CD1c-positive myeloid dendritic cell (primary cell): ENCODE results near the gene MBD3L2.
"Not testable (repeated sequence)": the region's sequence is repeated elsewhere in the genome, so short reads cannot be mapped to it uniquely, and the experiment has no call there.

Source experiments
- DNase-seq: peaks from one replicate; pipeline ENCODE4 v3.0.0-alpha.2; 2016; ENCODE audit errors: extremely low spot score

Gene MBD3L2

DNA sequence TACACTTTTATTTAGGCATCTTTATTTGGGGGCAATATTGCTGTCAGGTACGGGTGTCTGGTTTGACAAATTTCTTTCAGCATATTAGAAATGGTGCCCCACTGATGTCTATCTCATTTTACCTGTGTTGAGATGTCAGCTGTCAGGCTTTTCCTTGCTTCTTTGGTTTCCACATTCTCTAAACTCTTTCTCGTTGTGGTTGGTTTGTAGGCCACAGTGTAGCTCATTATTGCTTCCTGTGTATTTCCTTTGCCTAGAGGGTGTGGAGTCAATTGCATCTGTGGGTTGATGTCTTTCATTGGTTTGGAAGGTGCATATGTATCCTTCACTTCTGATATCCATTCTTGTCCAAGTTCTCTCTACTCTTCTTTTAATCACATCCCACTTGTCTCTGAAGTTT lies 10.9 kb downstream of the MBD3L2 start:
- not testable (repeated sequence) for DNase-seq

DNA sequence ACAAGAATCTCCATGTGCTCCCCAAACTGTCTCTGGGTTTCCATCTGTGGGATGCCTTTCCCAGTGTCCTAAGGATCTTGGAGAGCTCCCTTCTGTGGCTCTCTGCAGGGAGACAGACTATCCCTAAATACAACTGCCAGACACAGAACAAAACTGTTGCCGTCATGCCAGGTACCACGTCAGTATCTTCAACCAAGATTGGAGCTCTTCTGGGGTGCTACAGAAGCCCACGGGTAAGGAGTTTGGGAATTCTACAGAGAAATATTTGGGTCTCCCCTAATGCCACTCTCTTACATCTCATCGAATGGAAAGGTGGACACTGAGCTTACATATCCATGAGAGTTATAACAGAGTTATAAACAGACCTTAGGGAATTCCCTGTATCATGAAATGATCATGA lies 14.2 kb downstream of the MBD3L2 start:
- DNase-seq: no peak

DNA sequence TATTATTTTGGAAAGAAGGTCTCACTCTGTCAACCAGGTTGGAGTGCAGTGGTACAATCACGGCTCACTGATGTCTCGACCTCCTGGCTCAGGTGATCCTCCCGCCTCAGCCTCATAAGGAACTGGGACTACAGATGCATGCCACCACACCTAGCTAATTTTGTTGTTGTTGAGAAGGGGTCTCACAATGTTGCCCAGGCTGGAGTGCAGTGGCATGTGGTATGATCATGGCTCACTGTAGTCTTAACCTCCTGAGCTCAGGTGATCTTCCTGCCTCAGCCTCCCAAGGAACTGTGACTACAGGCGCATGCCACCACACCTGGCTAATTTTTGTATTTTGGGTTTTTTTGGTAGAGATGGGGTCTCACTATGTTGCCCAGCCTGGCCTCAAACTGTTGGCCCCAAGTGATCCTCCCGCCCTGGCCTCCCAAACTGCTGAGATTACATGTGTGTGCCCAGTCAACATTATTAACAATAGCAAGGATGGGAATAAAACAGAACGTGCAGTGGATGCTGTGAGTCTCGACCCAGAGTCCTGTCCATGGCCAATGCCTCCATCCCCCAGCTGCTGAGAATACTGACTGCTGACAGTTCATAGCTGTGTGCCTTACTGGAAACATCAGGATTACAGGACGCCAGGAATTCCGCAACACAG lies 14.8 kb downstream of the MBD3L2 start:
- no peak for DNase-seq

DNA sequence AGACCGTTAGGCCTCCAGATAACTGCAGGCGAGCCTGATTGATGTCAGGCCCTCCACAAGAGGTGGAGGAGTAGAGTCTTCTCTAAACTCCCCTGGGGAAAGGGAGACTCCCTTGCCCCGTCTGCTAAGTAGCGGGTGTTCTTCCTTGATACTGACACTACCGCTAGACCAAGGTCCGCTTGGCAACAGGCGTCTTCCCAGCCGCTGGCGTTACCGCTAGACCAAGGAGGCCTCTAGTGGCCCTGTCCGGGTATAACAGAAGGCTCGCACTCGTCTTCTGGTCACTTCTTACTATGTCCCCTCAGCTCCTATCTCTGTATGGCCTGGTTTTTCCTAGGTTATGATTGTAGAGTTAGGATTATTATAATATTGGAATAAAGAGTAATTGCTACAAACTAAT lies 18.0 kb downstream of the MBD3L2 start:
- not testable (repeated sequence) for DNase-seq

DNA sequence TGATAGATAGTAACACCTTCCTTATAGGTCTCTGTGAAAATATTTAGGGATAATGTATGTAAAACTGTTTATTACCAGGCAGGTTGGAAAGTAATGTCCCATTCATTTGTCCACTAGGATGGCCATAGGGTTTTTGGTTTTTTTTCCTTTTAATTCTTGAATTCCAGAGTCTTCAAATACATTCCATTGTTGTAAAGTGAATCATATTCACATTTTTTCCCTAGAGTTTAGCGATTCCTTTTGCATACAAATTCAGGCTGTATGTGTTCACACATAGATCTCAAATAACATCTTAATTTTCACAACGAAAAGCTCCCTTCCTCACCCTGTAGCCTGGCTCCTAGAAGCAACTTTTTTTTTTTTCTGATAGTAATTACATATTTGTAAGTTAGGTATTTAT lies 18.6 kb downstream of the MBD3L2 start:
- no peak for DNase-seq

DNA sequence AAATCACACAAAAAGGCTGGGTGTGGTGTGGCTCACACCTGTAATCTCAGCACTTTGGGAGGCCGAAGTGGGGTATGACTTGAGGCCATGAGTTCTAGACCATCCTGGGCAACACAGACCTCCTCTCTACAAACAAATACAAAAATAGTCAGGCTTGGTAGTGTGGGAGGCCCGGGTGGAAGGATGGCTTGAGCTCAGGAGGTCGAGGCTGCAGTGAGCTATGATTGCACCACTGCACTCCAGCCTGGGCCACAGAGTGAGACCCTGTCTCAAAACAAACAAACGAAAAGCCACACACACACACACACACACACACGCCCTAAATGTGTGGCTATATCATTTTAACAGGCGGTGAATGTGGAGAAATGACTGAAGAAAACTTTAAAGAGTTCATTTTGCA lies 19.5 kb downstream of the MBD3L2 start:
- no peak for DNase-seq

DNA sequence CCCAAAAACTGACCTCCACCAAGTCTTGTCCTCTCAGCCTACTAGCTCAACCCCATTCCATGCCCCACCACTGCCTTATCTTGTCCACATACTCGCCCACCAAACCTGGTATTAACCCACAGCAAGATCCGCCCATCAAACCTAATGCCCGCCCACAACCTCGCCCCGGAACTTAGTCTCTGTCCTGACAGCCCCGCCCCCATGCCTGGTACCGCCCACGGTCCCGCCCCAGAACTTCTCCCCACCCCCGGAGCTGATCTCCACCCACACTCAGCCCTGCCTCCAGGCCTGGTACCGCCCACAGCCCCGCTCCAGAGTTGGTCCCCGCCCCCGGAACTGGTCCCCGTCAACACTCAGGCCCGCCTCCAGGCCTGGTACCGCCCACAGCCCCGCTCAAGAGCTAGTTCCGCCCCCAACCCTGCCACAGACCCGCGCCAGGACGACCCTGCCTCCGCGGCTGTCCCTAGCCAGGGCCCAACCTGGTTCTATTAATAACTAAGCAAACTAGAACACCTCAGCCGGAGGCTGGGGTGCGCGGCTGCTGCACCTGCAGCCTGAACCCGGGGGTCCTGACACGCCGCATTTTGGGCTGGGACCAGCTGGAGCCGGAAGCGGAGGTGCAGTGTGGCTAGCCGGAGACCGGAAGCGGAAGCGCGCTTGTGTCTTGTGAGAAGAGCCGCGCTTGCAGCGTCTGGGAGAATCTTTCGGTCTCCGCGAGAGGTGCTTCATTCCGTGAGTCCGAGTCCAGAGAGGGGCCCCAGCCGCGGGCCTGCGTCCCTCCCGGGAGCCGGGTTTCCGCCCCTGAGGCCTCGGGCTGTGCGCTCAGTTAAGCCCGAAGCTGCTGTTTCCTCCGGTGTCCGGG lies 20.2 kb downstream of the MBD3L2 start, which contains the start of gene ZNF557:
ZNF557 (plus strand) TSS at position 662 of the 862 bp plus-strand sequence. CDS start 5,372 bp downstream, outside the sequence.
- DNase-seq: peak; percentile 96

DNA sequence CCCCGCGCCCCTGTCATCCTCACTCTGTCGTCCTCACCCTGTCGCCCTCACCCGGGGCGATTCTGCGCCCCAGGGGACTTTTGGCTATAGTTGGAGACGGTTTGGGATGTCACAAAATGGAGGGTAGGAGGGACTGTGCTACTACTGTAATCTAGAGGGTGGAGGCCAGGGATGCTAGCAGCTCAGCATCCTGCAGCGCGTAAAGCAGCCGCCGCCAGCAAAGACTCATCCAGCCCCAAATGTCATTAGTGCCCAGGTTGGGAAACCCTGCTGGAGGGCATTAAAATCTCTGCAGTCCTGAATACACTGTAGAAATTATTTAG lies 20.7 kb downstream of the MBD3L2 start:
- no peak for DNase-seq

DNA sequence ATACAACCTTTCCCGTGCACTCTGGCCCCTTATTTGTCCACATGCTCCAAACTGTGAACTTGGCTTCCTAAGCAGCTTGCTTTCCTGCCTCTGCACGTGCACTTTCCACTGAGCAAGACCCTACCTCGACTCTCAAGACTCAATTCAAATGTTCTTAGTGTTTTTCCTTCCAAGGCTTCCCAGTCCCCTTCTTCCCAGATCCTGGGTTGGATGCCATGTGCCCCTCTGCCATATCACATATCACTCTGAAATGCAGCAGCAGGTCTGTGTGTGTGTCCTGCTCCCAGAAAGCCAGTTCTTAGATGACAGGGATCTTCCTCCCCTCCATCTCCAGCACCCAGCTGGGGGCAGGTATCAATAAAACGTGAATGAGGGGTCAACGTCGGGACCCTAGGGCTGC lies 23.4 kb downstream of the MBD3L2 start:
- DNase-seq: no peak

DNA sequence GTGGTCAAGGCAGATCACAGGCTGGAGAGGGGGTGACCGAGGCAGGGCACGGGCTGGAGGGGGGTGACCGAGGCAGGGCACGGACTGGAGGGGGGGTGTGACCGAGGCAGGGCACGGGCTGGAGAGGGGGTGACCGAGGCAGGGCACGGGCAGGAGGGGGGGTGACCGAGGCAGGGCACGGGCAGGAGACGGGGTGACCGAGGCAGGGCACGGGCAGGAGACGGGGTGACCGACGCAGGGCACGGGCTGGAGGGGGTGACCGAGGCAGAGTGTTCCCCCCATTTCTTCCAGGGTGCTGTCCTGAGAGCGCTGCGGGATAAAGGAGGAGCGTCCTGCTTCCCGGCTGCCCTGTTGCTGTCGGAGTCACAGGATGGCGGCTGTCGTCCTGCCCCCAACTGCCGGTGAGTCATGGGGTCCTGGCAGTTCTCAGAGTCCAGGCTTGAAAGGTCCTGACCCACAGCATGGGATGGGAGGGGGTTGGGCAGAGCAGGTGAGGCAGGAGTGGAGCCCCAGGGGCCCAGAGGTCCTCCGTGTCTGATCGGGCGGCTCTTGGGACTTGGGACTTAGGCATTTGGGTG lies 25.7 kb downstream of the MBD3L2 start:
- DNase-seq: no peak

DNA sequence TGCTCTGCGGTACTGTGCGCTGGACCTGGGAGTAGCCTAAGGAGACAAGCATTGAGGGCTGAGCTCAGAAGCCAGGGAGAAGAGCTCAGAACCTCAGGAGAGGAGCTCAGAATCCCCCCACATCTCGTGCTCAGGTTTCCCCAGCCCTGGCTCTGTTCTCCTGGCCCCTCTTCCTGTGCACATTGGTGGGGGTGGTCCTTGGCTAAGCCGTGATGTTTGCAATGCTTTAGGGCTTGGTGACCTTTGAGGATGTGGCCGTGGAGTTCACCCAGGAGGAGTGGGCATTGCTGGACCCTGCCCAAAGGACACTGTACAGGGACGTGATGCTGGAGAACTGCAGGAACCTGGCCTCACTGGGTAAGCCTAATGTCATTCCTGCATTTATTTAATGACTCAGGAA lies 27.0 kb downstream of the MBD3L2 start:
- DNase-seq: no peak

DNA sequence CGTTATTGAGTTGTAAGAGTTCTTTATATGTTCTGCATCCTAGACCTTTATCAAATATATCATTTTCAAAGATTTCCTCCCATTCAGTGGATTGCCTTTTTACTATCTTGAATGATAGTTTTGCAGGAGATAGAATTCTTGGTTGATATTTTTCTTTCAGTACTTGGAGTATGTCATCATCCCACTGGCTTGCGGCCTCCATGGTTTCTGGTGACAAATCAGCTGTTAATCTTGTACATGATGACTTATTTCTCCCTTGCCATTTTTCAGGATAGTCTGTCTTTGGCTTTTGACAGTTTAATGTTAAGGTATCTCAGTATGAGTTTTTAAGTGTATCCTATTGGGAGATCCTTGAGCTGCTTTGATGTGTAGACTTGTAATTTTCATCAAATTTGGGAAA lies 28.9 kb downstream of the MBD3L2 start:
- no peak for DNase-seq

DNA sequence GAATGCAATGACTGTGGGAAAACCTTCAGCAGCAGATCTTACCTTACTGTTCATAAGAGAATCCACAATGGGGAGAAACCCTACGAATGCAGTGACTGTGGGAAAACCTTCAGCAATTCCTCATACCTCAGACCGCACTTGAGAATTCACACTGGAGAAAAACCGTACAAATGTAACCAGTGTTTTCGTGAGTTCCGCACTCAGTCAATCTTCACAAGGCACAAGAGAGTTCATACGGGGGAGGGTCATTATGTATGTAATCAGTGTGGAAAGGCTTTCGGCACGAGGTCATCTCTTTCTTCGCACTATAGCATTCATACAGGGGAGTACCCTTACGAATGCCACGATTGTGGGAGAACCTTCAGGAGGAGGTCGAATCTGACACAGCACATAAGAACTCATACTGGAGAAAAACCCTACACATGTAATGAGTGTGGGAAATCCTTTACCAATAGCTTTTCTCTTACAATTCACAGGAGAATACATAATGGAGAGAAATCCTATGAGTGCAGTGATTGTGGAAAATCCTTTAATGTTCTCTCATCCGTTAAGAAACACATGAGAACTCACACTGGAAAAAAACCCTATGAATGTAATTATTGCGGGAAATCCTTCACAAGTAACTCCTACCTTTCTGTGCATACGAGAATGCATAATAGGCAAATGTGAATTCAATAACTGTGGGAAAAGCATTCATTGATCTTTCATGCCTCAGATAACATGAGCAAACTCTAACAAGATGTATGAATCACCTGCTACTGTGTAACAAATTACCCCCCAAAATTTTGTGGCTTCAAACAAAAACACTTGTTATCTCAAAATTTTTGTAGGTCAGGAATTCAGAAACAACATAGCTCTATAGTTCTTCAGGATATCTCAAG lies 34.2 kb downstream of the MBD3L2 start:
- no peak for DNase-seq

DNA sequence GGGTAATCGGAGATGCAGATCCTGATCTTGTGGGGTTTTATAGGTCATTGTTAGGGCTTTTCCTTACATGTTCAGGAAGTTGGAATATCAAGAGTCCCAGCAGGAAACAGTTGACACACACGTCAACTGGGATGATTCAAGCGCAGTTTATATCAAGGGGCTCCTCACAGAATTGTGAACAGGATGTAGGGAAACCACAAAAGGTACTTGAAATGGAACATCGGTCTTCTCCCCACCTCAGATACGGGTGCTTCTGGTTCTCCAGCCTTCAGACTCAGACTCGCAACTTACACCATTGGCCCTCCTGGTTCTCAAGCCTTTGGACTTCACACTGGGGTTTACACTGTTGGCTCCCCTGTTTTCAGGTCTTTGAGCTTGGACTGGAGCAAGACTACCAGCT lies 39.9 kb downstream of the MBD3L2 start:
- DNase-seq: no peak

DNA sequence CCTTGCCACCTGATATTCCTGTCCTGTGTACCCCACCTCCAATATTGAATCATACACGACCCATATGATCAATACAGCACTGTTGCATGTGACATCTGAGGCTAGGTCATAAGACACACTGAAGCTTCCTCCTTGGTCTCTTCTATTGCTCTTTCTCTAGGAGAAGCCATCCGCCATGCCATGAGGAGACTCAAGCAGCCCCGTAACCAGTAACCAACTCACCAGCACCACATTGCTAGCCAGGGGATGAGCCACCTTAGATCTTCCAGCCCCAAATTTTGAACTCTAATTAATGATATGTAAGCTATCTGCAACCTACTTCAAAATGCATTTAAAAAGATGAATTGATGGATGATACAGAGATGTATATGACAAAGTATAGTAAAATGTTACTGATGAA lies 49.0 kb downstream of the MBD3L2 start:
- no peak for DNase-seq

DNA sequence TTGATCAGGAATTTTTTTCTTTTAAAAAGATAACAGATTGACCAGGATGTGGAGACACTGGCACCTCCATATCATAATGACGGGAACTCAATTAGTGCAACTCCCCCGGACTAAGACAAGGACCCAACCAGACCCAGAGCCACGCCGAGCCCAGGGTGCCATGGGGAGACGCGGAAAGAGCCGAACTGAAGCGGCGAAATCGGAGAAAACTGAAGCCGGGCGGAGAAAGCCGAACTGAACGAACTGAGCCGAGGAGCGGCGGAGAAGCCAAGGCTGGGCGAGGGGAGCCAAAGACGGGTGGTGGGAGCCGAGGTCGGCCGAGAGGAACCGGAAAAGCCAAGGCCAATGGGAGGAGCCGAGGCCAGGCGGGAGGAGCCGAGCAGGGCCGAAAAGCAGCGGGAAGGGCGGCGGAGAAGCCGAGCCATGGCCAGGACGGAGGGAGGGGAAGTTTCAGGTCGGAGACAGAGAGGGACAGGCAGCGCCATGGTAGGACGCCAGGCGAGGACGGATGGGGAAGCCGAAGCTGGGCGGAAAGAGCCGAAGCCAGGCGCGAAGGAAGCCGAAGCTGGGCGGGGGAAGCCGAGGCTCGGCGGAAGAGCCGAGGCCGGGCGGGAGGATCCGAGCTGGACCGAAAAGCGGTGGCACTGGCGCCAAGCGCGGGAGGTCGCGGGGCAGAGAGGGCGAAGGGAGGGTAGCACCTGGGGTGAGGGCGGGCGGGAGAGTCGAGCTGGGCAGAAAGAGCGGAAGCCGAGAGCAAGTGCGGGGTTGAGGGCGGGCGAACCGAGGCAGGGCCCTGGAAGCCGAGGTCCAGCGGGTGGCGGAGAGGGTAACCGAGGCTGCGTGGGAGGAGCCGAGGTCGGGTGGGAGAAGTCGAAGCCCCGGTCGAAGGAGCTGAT lies 49.8 kb downstream of the MBD3L2 start:
- peak; percentile 93 for DNase-seq

DNA sequence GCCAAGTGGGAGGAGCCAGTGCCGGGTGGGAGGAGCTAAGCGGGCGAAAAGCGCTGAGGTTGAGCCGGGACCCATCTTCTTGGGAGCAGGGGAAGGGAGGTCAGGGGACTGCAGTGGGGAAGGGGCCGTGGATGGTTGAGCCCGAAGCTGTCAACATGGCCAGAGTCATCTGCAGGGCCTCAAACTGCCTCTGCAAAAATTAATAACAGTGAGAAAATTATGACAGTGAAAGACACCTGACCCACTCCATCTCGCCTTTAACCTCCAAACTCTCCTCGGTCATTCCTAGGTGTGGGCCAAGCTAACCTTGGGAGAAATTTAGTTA lies 50.4 kb downstream of the MBD3L2 start:
- no peak for DNase-seq
